ENCODE results near the gene FABP6. TPM values are rescaled to one million over a fixed set of nuclear protein-coding genes. Genes with fewer than 3 reads are reported as not detected.

FABP6 gene
- total RNA-seq, 1 donor from 2014 or later: not detected

- H3K36me3 Mint-ChIP-seq (ENCODE audit: low read depth): no peaks in the 10 kb centered on the region
- intact Hi-C loops (cut with micrococcal nuclease): no loop called here
These were observed 30.0 kb downstream of the FABP6 start for GRCh38 chr5:160259341-160259740.

GRCh38 chr5:160260006-160260775, 30.9 kb downstream of the FABP6 start:
- intact Hi-C loops (cut with micrococcal nuclease): no loop called here
- H3K4me1 Mint-ChIP-seq (ENCODE audit: low read depth): no peaks in the 10 kb centered on the region
- H3K9me3 Mint-ChIP-seq: no peaks in the 10 kb centered on the region
- peaks cover 7% of the 10 kb centered on the region for H3K27me3 Mint-ChIP-seq (ENCODE audit: low read depth)
- no peak overlapping the region for H3K4me3 Mint-ChIP-seq (ENCODE audit: low read depth)
- H3K27ac Mint-ChIP-seq: no peak overlapping the region
- DNase-seq (ENCODE audit: low spot score): no peak
- no peaks in the 10 kb centered on the region for H3K36me3 Mint-ChIP-seq (ENCODE audit: low read depth)

More at GRCh38 chr5:160259341-160259740, 30.0 kb downstream of the FABP6 start:
- Mint-ChIP-seq H3K27ac (no peak overlapping the region), H3K4me3 (ENCODE audit: low read depth) (no peak overlapping the region), H3K27me3 (ENCODE audit: low read depth) (peaks cover 7% of the 10 kb centered on the region), H3K4me1 (ENCODE audit: low read depth) (no peaks in the 10 kb centered on the region), H3K9me3 (no peaks in the 10 kb centered on the region)
- DNase-seq (ENCODE audit: low spot score): no peak

- no peak overlapping the region for H3K4me3 Mint-ChIP-seq (ENCODE audit: low read depth)
- H3K27me3 Mint-ChIP-seq (ENCODE audit: low read depth): peaks cover 7% of the 10 kb centered on the region
- H3K36me3 Mint-ChIP-seq (ENCODE audit: low read depth): no peaks in the 10 kb centered on the region
- no peak overlapping the region for H3K27ac Mint-ChIP-seq
- no peak for DNase-seq (ENCODE audit: low spot score)
- intact Hi-C loops (cut with micrococcal nuclease): no loop called here
- no peaks in the 10 kb centered on the region for H3K9me3 Mint-ChIP-seq
- no peaks in the 10 kb centered on the region for H3K4me1 Mint-ChIP-seq (ENCODE audit: low read depth)
These were observed 31.8 kb downstream of the FABP6 start for GRCh38 chr5:160260881-160261815.

- H3K9me3 Mint-ChIP-seq: no peaks in the 10 kb centered on the region
These were observed 33.1 kb downstream of the FABP6 start for GRCh38 chr5:160262151-160263074.

GRCh38 chr5:160263326-160263855, 34.1 kb downstream of the FABP6 start:
- Mint-ChIP-seq H3K4me3 (ENCODE audit: low read depth) (no peak overlapping the region), H3K27ac (no peak overlapping the region), H3K9me3 (no peaks in the 10 kb centered on the region), H3K4me1 (ENCODE audit: low read depth) (no peaks in the 10 kb centered on the region), H3K36me3 (ENCODE audit: low read depth) (no peaks in the 10 kb centered on the region), H3K27me3 (ENCODE audit: low read depth) (peaks cover 7% of the 10 kb centered on the region)
- intact Hi-C loops (cut with micrococcal nuclease): no loop called here
- DNase-seq (ENCODE audit: low spot score): no peak

More at GRCh38 chr5:160262151-160263074, 33.1 kb downstream of the FABP6 start:
- DNase-seq (ENCODE audit: low spot score): no peak
- Mint-ChIP-seq H3K36me3 (ENCODE audit: low read depth) (no peaks in the 10 kb centered on the region), H3K27me3 (ENCODE audit: low read depth) (peaks cover 7% of the 10 kb centered on the region), H3K4me3 (ENCODE audit: low read depth) (no peak overlapping the region), H3K4me1 (ENCODE audit: low read depth) (no peaks in the 10 kb centered on the region), H3K27ac (no peak overlapping the region)
- intact Hi-C loops (cut with micrococcal nuclease): no loop called here

GRCh38 chr5:160266044-160266443, 36.7 kb downstream of the FABP6 start:
- H3K9me3 Mint-ChIP-seq: no peaks in the 10 kb centered on the region
- no peak overlapping the region for H3K4me3 Mint-ChIP-seq (ENCODE audit: low read depth)
- DNase-seq (ENCODE audit: low spot score): no peak
- intact Hi-C loops (cut with micrococcal nuclease): no loop called here
- H3K4me1 Mint-ChIP-seq (ENCODE audit: low read depth): no peaks in the 10 kb centered on the region
- H3K27ac Mint-ChIP-seq: no peak overlapping the region
- peaks cover 7% of the 10 kb centered on the region for H3K27me3 Mint-ChIP-seq (ENCODE audit: low read depth)
- no peaks in the 10 kb centered on the region for H3K36me3 Mint-ChIP-seq (ENCODE audit: low read depth)

- Mint-ChIP-seq H3K4me3 (ENCODE audit: low read depth) (no peak overlapping the region), H3K36me3 (ENCODE audit: low read depth) (no peaks in the 10 kb centered on the region), H3K27me3 (ENCODE audit: low read depth) (peaks cover 11% of the 10 kb centered on the region), H3K27ac (no peak overlapping the region), H3K9me3 (no peaks in the 10 kb centered on the region), H3K4me1 (ENCODE audit: low read depth) (peaks cover 4% of the 10 kb centered on the region)
- no peak for DNase-seq (ENCODE audit: low spot score)
- intact Hi-C loops (cut with micrococcal nuclease): no loop called here
These were observed 37.5 kb downstream of the FABP6 start for GRCh38 chr5:160266752-160267345.

GRCh38 chr5:160268121-160268520, 38.8 kb downstream of the FABP6 start:
- intact Hi-C loops (cut with micrococcal nuclease): no loop called here
- H3K27me3 Mint-ChIP-seq (ENCODE audit: low read depth): peaks cover 9% of the 10 kb centered on the region
- no peaks in the 10 kb centered on the region for H3K36me3 Mint-ChIP-seq (ENCODE audit: low read depth)
- H3K27ac Mint-ChIP-seq: no peak overlapping the region
- no peaks in the 10 kb centered on the region for H3K9me3 Mint-ChIP-seq
- no peak for DNase-seq (ENCODE audit: low spot score)
- no peak overlapping the region for H3K4me3 Mint-ChIP-seq (ENCODE audit: low read depth)
- peaks cover 4% of the 10 kb centered on the region for H3K4me1 Mint-ChIP-seq (ENCODE audit: low read depth)

- no peak overlapping the region for H3K27ac Mint-ChIP-seq
- no peaks in the 10 kb centered on the region for H3K9me3 Mint-ChIP-seq
- H3K4me3 Mint-ChIP-seq (ENCODE audit: low read depth): no peak overlapping the region
- H3K27me3 Mint-ChIP-seq (ENCODE audit: low read depth): peaks cover 4% of the 10 kb centered on the region
- H3K4me1 Mint-ChIP-seq (ENCODE audit: low read depth): peaks cover 4% of the 10 kb centered on the region
- no peak for DNase-seq (ENCODE audit: low spot score)
- H3K36me3 Mint-ChIP-seq (ENCODE audit: low read depth): no peaks in the 10 kb centered on the region
- intact Hi-C loops (cut with micrococcal nuclease): no loop called here
These were observed 39.7 kb downstream of the FABP6 start for GRCh38 chr5:160269017-160269416.

GRCh38 chr5:160270704-160271103, 41.4 kb downstream of the FABP6 start:
- no peaks in the 10 kb centered on the region for H3K36me3 Mint-ChIP-seq (ENCODE audit: low read depth)
- peaks cover 4% of the 10 kb centered on the region for H3K27me3 Mint-ChIP-seq (ENCODE audit: low read depth)
- no peaks in the 10 kb centered on the region for H3K9me3 Mint-ChIP-seq
- H3K4me3 Mint-ChIP-seq (ENCODE audit: low read depth): no peak overlapping the region
- peaks cover 8% of the 10 kb centered on the region for H3K4me1 Mint-ChIP-seq (ENCODE audit: low read depth)
- intact Hi-C loops (cut with micrococcal nuclease): no loop called here
- H3K27ac Mint-ChIP-seq: no peak overlapping the region
- DNase-seq (ENCODE audit: low spot score): no peak

GRCh38 chr5:160271396-160271795, 42.1 kb downstream of the FABP6 start:
- intact Hi-C loops (cut with micrococcal nuclease): no loop called here
- Mint-ChIP-seq H3K27ac (no peak overlapping the region), H3K9me3 (no peaks in the 10 kb centered on the region), H3K4me3 (ENCODE audit: low read depth) (no peak overlapping the region), H3K27me3 (ENCODE audit: low read depth) (peaks cover 4% of the 10 kb centered on the region), H3K36me3 (ENCODE audit: low read depth) (no peaks in the 10 kb centered on the region), H3K4me1 (ENCODE audit: low read depth) (peaks cover 8% of the 10 kb centered on the region)
- DNase-seq (ENCODE audit: low spot score): no peak

- Mint-ChIP-seq H3K9me3 (no peaks in the 10 kb centered on the region), H3K4me1 (ENCODE audit: low read depth) (peaks cover 8% of the 10 kb centered on the region), H3K4me3 (ENCODE audit: low read depth) (no peak overlapping the region), H3K36me3 (ENCODE audit: low read depth) (no peaks in the 10 kb centered on the region), H3K27me3 (ENCODE audit: low read depth) (peaks cover 4% of the 10 kb centered on the region), H3K27ac (no peak overlapping the region)
- intact Hi-C loops (cut with micrococcal nuclease): no loop called here
- DNase-seq (ENCODE audit: low spot score): no peak
These were observed 42.5 kb downstream of the FABP6 start for GRCh38 chr5:160271836-160272235.
